Astrocyte (in vitro differentiated cells and primary cell): ENCODE measurements around the gene RAB3A.

ENCODE experiments used
- CTCF ChIP-seq: IDR thresholded peaks from 2 replicates; pipeline ENCODE4 v1.5.1; 2011; ENCODE audit warnings: low read depth, mild to moderate bottlenecking, inconsistent platforms, low read length, moderate library complexity; ENCODE audit not compliant: insufficient read depth
- EZH2 ChIP-seq: IDR thresholded peaks from 2 replicates; pipeline ENCODE4 v1.6.1; 2012; ENCODE audit warnings: mild to moderate bottlenecking, low read length, inconsistent platforms; ENCODE audit not compliant: insufficient read depth

- TF ChIP-seq CTCF = no peak
- TF ChIP-seq EZH2 = no peak
Measured at GRCh38 chr19:18173054-18173571, 30.7 kb downstream of the RAB3A start.
